ENCODE data around the gene RPL19.

DNA sequence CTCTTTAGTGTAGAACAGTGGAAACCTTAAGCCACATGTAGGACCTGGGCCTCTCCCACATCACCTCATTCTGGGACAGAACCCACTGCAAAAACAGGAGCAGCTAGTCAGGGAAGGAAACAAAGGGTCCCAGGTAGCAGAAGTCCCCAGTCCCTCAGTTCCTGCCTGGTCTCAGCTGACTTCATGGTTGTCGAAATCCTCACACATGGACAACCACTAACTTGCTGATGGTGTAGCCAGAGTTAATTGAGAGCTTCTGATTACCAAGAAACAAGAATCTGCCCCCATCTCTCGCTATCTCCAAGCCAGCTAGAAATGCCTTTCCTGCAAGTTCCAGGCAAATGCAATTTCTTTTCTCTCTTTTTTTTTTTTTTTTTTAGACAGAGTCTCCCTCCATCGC, 30.6 kb upstream of the RPL19 start:
- TF ChIP-seq POLR2AphosphoS5 (IDR thresholded peaks at IDR 0.05) (no peak), CTCF (IDR thresholded peaks at IDR 0.05) (no peak), POLR2A (IDR thresholded peaks at IDR 0.05) (no peak)
